GM12873 (cell line): ENCODE results near the gene ZNF664.

ENCODE experiments used
- CTCF ChIP-seq: IDR thresholded peaks from 2 replicates; pipeline ENCODE4 v1.5.1; 2012; ENCODE audit warnings: low read depth, mild to moderate bottlenecking, moderate library complexity, low read length, control low read depth; ENCODE audit not compliant: insufficient read depth; ENCODE audit errors: missing control alignments

The ZNF664 gene

GRCh38 chr12:123973552-123974341 lies 732 bp downstream of the ZNF664 start:
- no peak for TF ChIP-seq CTCF

GRCh38 chr12:123976227-123976826 lies 3.3 kb downstream of the ZNF664 start:
- no peak for TF ChIP-seq CTCF

GRCh38 chr12:123979566-123979965 lies 6.6 kb downstream of the ZNF664 start:
- TF ChIP-seq CTCF: no peak

- no peak for TF ChIP-seq CTCF
Measured at GRCh38 chr12:123982269-123982668, 9.3 kb downstream of the ZNF664 start.

- peak; percentile 80 for TF ChIP-seq CTCF
Measured at GRCh38 chr12:123983822-123984485, 10.9 kb downstream of the ZNF664 start.

- TF ChIP-seq CTCF: no peak
Measured at GRCh38 chr12:123984903-123985302, 11.9 kb downstream of the ZNF664 start.

- TF ChIP-seq CTCF: no peak
Measured at GRCh38 chr12:123986374-123986965, 13.5 kb downstream of the ZNF664 start.
